CD4-positive, alpha-beta T cell treated with Interferon alpha-2 for 1 hour (primary cell): Measurements from ENCODE around the gene PELI2.
A peak's percentile ranks its signal among the peaks of the same experiment; 100 is the strongest.

Source experiments
- DNase-seq, 2 donors: peaks; one replicate each; pipeline ENCODE4 v3.0.0-alpha.2; 2020 to 2022

Gene PELI2

DNA sequence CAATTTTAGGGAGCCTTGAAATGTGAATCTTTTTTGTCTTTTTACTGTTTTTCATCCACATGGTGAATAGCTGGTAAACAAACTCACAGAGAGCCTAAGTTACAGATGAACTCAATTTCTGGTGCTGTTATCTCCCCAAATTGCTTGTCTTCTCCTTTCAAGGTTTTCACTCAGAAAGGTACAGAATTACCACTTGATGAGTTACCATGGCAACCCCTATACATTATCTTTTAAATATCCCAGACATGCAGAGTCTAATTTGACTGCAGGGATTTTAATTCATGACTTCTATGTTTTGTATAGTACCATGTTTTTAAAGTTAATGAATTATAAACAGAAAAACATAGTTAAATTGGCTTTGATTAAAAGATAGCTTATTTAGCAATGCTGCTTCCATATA is 203.7 kb downstream of the PELI2 start:
- DNase-seq, result no peak

DNA sequence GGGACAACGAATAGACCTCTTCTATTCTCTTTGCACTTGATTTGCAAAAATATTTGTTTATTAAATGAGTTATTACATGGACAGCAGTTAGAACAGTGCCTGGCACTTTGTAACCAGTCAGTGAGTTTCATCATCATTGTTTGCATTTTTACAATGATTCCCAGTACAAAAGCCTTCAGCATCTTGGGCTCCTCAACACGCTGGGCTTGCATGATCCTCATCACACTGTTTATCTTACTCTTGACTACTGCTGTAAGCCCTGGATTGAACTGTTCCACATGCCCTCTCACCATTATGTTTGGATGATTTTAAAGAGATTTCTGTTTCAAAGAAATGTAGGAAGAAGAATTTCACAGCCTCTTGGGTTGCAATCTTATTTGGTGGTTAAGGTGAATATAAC is 204.3 kb downstream of the PELI2 start:
- no peak for DNase-seq

- no peak for DNase-seq
These were observed 206.2 kb downstream of the PELI2 start for GRCh38 chr14:56324454-56324853.

- DNase-seq, result no peak
These were observed 206.9 kb downstream of the PELI2 start for GRCh38 chr14:56324856-56325699.

- no peak for DNase-seq
These were observed 209.8 kb downstream of the PELI2 start for GRCh38 chr14:56328021-56328420.

DNA sequence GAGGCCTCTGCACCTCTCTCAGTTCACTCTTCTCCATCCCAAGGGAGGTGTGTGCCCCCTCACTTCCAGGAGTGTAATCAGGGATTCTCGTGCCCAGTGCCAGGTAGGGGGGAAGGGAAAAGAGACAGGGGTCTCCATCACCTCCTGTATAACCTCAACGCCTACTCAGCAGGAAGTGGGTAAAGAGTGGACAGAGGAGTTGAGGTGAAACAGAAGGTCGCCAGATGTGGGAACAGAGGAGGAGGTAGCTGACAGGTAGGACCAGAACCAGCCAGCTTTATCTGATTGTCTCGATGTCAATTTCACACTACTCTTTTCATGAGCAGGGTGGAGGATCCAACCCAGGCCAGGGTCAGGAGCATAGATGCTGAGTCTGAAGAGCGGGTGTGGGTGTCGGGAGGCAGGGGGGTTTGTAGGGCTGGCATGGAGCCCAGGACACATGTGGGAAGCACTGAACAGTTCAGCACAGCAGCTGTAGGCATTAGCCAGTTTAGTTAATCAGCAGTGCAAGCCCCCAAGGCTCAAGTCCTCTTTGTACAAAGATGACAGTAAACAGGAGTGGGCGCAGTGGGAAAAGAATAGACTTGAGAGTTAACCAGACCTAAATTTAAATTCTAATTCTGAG is 213.5 kb downstream of the PELI2 start:
- no peak for DNase-seq

- DNase-seq, result no peak
These were observed 215.4 kb downstream of the PELI2 start for GRCh38 chr14:56333359-56334292.

- no peak for DNase-seq
These were observed 216.2 kb downstream of the PELI2 start for GRCh38 chr14:56334458-56334857.

DNA sequence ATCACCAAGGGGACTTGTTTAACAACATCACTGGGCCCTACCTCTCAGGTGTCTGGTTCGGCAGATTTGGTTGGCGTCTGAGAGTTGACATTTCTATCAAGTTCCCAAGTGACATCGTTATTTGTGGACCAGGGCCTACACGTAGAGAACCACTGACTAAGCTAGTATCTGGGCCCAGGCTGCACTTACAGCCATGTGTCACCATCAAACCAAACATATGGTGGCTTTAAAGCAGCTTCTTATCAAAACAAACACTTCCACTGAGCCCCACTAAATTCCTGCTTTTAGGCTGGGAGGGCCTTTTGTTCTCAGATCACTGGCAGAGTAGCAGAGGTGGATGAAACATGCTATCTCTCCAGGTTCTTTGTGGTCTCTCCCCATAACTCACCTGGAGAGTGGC is 220.5 kb downstream of the PELI2 start:
- no peak for DNase-seq

DNA sequence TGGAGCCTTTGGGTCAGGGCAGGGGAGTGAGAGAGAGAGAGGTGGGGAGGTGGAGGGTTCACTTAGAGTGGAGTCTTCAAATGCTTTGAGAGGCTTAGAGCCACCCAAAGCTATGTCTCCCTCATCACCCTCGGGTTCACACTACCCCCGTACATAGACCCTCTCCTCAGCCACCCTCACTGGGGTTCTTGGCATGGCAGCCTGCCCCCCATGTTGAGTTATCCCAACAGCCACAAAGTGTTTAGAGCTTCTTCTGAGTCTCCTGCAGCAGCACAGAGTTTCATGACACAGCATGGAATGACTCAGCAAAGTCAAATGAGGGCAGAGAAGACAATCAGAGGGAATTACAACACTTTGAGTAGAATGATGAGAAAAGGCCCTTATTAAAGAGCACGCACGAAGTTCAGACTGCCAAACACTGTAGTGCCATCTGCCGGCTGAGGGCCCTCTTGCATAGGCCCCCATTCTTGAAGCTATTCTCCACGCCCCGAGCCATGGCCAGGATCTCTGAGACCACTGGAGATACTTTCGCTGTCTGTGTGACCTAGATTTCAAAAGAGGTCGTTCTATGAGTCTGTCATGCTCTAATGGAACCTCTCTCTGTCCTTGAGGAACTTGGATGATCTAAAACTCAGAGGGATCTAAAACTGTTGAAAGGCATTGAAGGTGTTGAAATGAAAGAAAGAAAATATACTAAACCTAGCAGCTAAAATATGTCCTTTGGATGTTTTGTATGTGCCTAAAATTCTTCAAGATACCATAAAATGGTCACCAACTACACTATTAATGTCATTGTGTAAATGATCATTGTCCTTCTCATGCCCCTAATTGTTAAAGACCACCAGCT is 221.9 kb downstream of the PELI2 start:
- DNase-seq, result peak; percentile 47 to 59

DNA sequence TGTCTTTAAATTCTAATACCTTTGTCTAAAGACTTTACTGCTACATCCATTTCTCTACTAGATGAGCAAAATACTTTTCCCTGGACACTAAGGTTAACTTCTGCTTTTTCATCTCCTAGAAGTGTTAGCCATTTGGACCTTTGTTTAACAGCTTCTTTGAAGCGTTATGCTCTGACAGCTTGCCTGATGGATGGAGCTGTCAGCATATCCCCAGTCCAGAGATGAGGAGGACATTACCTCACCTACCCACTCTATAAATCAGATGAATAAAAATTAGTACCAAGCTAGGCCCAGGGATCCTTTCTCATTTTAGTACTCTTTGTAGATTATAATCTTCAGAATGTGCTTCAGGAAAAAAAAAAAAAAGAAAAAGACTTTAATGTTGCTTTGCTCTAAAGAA is 222.7 kb downstream of the PELI2 start:
- DNase-seq, result no peak

GRCh38 chr14:56341766-56342493 is 223.7 kb downstream of the PELI2 start:
- DNase-seq, result no peak

DNA sequence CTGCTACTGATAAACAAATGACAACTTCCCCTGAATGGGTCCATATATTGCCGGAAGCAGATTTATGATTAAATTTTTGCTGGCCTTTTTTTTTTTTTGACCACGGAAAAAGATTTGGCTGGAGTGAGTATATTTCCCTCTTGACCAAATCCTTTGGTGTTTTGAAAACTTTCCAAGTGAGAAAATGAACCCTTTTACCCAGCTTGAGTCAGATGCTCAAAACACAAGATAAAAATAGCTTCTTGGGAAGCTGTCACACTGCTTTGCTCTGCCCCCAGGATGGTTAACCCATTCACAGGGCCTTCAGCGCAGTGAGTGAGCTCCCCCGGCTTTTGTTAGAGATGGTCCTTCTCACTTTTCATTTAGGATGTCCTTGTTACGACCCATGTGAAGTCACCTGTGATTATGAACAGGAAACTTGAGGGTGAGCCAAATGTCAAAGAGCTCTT is 224.3 kb downstream of the PELI2 start:
- no peak for DNase-seq

DNA sequence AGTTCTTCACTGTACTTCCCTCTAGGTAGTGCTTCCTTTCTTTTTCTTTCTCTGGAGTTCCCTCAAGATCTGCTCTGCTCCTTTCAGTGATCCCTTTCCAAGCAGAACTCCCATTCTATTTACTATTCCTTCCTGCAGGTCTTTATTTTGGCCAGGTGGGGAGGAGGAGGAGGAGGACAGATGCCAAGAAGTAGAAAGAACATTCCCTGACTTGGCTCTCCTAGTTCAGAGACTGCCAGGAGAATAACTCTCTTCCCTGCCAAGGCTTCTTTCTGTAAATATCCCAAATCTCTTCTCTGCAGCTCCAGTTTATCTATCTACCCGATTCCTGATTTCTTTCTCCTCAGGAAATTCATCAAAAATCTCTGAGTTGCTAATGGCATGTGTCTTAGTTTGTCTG is 231.7 kb downstream of the PELI2 start:
- no peak for DNase-seq
